GM18505 (cell line): ENCODE results near the gene UBL5.
"Not testable (repeated sequence)": the region's sequence is repeated elsewhere in the genome, so short reads cannot be mapped to it uniquely, and the experiment has no call there.

Experiments
- ATAC-seq: cut with Tn5 transposase; IDR thresholded peaks from one replicate; pipeline ENCODE4 v1.9.1; 2021; ENCODE audit not compliant: unreplicated experiment
- POLR2A ChIP-seq: IDR thresholded peaks from 4 replicates; pipeline ENCODE4 v1.6.1; 2011; ENCODE audit warnings: borderline replicate concordance; ENCODE audit not compliant: insufficient read depth, insufficient read length; ENCODE audit errors: extremely low read depth

UBL5 gene

DNA sequence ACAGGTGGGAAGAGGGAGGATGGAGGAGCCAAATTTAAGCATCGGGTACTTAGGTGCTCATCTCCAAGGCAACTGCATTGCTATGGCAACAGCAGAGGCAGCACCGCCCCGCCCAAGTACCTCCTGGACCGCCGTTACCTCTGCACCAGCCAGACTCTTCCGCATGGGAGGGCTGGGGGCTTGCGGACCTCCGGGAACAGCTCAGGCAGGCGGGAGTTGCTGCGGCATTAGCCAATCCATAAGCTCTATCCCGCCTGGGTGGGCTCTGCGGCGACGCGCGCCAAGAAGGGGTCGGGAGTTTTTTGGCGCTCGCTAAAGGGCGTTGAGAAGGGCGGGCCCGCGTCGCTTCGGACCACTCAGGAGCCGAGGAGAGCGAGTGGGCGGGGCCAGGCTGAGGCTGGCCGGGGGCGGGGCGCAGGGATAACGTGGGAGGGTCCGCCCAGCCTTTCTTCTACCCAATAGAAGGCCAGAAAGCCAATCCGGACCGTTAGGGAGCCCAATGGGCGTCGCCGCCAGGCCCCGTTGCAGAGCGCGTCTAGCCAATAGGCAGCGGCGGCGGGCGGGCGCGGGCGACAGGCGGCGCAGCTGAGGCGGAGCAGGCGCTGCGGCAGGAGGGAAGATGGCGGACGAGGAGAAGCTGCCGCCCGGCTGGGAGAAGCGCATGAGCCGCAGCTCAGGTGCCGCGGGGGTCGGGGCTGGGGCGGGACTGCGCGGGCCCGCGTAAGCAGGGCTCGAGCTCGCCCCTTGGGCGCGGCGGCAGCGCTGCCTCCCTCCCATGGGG, 7.2 kb downstream of the UBL5 start, which contains the start of gene PIN1:
Gene PIN1 (plus strand): TSS at position 593 of the 781 bp plus-strand sequence. CDS start 27 bp downstream, at position 620.
- peak; percentile 78 for TF ChIP-seq POLR2A
- ATAC-seq, result peak; percentile 90

DNA sequence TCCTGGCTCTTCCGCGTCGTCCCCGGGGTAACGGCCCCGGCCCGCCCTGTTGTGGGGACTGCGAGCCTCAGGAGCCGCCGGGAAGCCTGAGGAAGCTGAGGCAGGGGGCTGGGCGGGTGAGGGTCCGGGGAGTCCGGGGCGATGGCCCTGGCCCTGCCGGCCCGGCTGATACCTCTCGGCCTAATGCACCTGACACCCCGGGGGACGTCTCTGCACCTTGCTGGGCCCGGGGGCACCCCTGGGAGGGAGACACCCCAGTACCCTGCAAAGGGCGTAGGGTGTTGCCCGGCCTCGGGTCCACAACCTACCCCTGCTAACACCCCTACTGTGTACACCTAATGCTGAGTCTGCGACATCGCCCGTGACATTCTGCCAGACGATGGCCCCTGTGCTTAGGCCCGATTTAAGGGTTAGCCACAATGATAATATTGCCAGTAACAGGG, 7.8 kb downstream of the UBL5 start:
- no peak for TF ChIP-seq POLR2A
- ATAC-seq, result no peak

DNA sequence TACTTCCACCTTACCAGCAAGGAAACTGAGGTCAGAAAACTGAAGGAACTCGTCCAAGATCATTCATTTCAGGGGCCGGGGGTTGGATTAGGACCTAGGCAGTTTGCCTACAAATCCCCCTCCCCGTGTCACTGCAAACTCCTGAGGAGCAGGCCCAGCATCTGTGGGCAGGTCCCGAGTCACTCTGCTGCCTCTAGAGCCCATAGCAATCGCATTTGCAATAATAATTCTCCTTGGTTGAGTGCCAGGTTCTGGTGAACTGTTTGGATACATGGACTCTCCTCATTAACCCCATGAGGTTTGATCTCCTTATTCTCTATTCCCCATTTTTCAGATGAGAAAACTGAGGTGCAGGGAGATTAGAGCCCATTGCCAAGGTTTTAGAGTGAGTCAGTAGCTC, 8.3 kb downstream of the UBL5 start:
- no peak for ATAC-seq
- TF ChIP-seq POLR2A, result no peak

DNA sequence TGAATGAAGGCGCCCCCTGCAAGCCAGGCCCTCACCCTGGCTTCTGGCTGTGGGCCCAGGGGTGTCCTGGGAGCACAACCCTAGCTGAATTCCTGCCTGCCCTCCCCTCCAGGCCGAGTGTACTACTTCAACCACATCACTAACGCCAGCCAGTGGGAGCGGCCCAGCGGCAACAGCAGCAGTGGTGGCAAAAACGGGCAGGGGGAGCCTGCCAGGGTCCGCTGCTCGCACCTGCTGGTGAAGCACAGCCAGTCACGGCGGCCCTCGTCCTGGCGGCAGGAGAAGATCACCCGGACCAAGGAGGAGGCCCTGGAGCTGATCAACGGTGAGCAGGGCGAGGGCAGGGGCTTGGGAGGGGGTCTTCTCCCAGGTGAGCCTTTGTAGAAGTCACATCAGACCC, 10.6 kb downstream of the UBL5 start:
- no peak for TF ChIP-seq POLR2A
- no peak for ATAC-seq

GRCh38 chr19:9839415-9839814, 11.7 kb downstream of the UBL5 start:
- ATAC-seq, result no peak
- TF ChIP-seq POLR2A, result no peak

GRCh38 chr19:9842834-9843625, 15.3 kb downstream of the UBL5 start:
- ATAC-seq, result no peak
- TF ChIP-seq POLR2A, result no peak

DNA sequence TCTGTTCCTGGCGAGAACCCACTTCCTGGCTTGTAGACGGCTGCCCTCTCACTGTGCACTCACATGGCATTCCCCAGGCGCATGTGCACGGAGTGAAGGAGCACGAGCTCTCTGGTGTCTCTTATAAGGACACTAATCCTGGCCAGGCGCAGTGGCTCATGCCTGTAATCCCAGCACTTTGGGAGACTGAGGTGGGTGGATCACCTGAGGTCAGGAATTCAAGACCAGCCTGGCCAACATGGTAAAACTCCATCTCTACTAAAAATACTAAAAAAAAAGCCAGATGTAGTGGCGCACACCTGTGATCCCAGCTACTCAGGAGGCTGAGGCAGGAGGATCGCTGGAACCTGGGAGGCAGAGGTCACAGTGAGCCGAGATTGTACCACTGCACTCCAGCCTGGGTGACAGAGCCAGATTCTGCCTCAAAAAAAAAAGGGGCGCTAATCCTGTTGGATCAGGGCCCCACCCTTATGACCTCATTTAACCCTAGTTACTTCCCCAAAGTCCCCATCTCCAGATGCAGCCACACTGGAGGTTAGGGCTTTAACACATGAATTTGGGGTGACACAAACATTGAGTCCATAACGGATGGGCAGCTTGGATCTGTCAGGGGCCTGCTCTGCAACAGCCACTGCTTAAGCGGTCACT, 16.0 kb downstream of the UBL5 start:
- not testable (repeated sequence) for ATAC-seq

- TF ChIP-seq POLR2A, result no peak
- ATAC-seq, result no peak
Observed at GRCh38 chr19:9847087-9847671, 19.5 kb downstream of the UBL5 start.

DNA sequence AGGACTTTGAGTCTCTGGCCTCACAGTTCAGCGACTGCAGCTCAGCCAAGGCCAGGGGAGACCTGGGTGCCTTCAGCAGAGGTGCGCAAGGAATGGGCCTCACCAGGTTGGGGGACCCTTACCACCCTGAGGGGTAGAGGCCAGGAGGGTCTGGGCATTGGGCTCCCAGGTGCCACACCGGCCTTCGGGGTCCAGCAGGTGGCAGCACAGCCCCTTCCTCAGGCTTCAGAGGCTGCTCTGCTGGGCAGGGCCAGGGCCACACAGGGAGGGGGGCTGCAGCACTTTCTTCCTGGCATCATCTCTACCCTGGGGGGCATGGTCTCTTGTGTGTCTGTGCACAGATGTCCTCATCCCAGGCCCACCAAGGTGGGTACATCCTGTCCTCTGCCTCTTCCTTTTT, 20.3 kb downstream of the UBL5 start:
- TF ChIP-seq POLR2A, result no peak
- no peak for ATAC-seq

DNA sequence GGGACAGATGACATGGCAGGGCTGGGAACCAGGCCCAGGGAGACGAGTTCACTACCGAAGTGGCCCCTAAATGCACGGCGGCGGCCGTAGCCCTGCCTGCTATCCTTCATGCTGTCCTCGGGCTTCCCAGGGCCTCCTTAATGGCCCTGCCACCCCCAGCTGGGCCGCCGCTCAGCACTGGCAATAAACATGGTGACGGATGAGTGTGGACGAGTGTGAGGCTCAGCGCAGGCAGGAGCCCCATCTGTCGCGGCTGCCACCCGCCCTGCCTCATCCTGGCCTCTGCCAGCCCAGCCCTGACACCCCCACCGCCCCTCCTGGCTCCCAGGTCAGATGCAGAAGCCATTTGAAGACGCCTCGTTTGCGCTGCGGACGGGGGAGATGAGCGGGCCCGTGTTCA, 21.0 kb downstream of the UBL5 start:
- no peak for TF ChIP-seq POLR2A
- no peak for ATAC-seq

DNA sequence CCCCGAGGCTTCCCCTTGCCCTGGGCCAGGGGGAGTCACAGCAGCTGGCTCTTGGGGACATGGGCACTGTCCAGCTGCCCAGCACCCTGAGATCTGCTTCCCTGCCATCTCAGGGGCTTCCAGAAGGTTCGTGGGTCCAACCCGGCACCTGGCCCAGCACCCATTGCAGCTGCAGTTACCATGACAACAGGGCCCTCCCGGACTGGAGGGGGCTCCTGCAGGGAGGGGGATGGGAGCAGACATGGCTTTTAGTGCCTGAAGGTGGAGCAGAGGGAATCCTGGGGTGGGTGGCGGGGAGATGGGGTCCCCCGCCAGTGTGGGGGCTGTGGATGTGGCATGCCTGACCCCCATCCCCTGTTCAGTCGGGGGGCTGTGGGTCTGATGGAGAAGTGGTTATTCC, 22.1 kb downstream of the UBL5 start:
- ATAC-seq, result no peak
- TF ChIP-seq POLR2A, result no peak

GRCh38 chr19:9850235-9850959, 22.7 kb downstream of the UBL5 start:
- no peak for TF ChIP-seq POLR2A

More at GRCh38 chr19:9850235-9850959, 22.7 kb downstream of the UBL5 start:
- no peak for ATAC-seq
